GM12878 (cell line): ENCODE results near the gene C1orf141. TPM values are rescaled to one million over a fixed set of nuclear protein-coding genes. Genes with fewer than 3 reads are reported as not detected.

Source experiments
- ATAC-seq: fragments of 200-7000 bp; cut with Tn5 transposase; 3 replicates; pipeline ENCODE4 v1.9.1; 2020; ENCODE audit warnings: mild to moderate bottlenecking, moderate library complexity
- BruUV-seq: library from RNA; stranded (reverse); fragments of 400-500 nt; replicated peaks from 2 replicates; lab custom pipeline; 2021; lab: Mats Ljungman, UMichigan
- CTCF ChIA-PET: fragments of 300-600 bp; sonication (Branson Sonifier 250); formaldehyde crosslinking; extraction: SDS; loops from one replicate; lab custom pipeline; 2021; ENCODE audit warnings: inconsistent platforms; lab: Yijun Ruan, JAX
- POLR2A ChIA-PET: fragments of 350-600 bp; formaldehyde crosslinking; extraction: SDS; loops from one replicate; lab custom pipeline; 2021; ENCODE audit warnings: inconsistent platforms; lab: Charles Lee
- RAD21 ChIA-PET: fragments of 300-600 bp; sonication (Branson Sonifier 250); formaldehyde crosslinking; loops from one replicate; lab custom pipeline; 2023; ENCODE audit warnings: antibody characterized with exemption; ENCODE audit not compliant: unreplicated experiment; lab: Charles Lee
- SMC1A ChIA-PET: fragments of 300-600 bp; sonication (Branson Sonifier 250); formaldehyde crosslinking; loops from one replicate; lab custom pipeline; 2023; ENCODE audit not compliant: unreplicated experiment, uncharacterized antibody; lab: Charles Lee
- DNase-seq: peaks from one replicate; pipeline ENCODE4 v3.0.0-alpha.2; 2011; ENCODE audit warnings: low read depth, low spot score
- FAIRE-seq: peaks from 3 replicates; lab custom pipeline; 2011; peaks lifted over from hg19 to GRCh38; lab: Jason Lieb, UNC
- H2AFZ ChIP-seq: 2 replicates; pipeline ENCODE4 v1.6.0; 2011; ENCODE audit warnings: low read depth, low read length, control low read depth; ENCODE audit not compliant: control insufficient read depth
- H3K27ac ChIP-seq: 2 replicates; pipeline ENCODE4 v1.5.1; 2011; ENCODE audit warnings: control low read depth; ENCODE audit not compliant: control insufficient read depth, insufficient read depth
- H3K27me3 ChIP-seq, 2 experiments: replicated peaks in 1 of 2; 2 replicates each; pipeline versions ENCODE4 v1.6.0 to v1.6.1; 2011; ENCODE audit warnings: low read length in 1 of 2; ENCODE audit not compliant: control insufficient read depth in 2 of 2, insufficient read depth in 2 of 2
- H3K36me3 ChIP-seq, 2 experiments: 2 replicates each; pipeline ENCODE4 v1.5.1; 2011; ENCODE audit warnings: low read length in 1 of 2; ENCODE audit not compliant: control insufficient read depth in 2 of 2, insufficient read depth in 2 of 2
- H3K4me1 ChIP-seq: 2 replicates; pipeline ENCODE4 v1.6.1; 2011; ENCODE audit warnings: mild to moderate bottlenecking, low read length, moderate library complexity, mixed read lengths; ENCODE audit not compliant: control insufficient read depth, insufficient read depth
- H3K4me2 ChIP-seq: 2 replicates; pipeline ENCODE4 v1.6.0; 2011; ENCODE audit warnings: control low read depth; ENCODE audit not compliant: control insufficient read depth, insufficient read depth
- H3K4me3 ChIP-seq: fragments of 200-600 bp; sonication (generic); 2 replicates; pipeline ENCODE4 v1.5.1; 2016
- H3K79me2 ChIP-seq: 2 replicates; pipeline ENCODE4 v1.6.0; 2011; ENCODE audit warnings: low read length; ENCODE audit not compliant: control insufficient read depth, insufficient read depth
- H3K9ac ChIP-seq: 2 replicates; pipeline ENCODE4 v1.8.0; 2011; ENCODE audit warnings: low read length, control low read depth, mixed read lengths; ENCODE audit not compliant: control insufficient read depth, insufficient read depth
- H3K9me3 ChIP-seq: replicated peaks from 3 replicates; pipeline ENCODE4 v1.5.1; 2011; ENCODE audit warnings: mild to moderate bottlenecking, low read length; ENCODE audit not compliant: control insufficient read depth, insufficient read depth
- H4K20me1 ChIP-seq: 2 replicates; pipeline ENCODE4 v1.6.0; 2011; ENCODE audit not compliant: control insufficient read depth, insufficient read depth
- BRCA1 ChIP-seq: IDR thresholded peaks from 2 replicates; pipeline ENCODE4 v1.6.1; 2011; ENCODE audit warnings: low read depth, low read length, improper control_type of control experiment
- CBX5 ChIP-seq: sonication (generic); IDR thresholded peaks from 2 replicates; pipeline ENCODE4 v1.6.1; 2016; ENCODE audit warnings: low read depth, moderate library complexity, mild to moderate bottlenecking, inconsistent platforms
- HDAC6 ChIP-seq: fragments of 200-600 bp; sonication (generic); IDR thresholded peaks from one replicate; pipeline ENCODE4 v1.8.0; 2017; ENCODE audit warnings: antibody characterized with exemption; ENCODE audit not compliant: unreplicated experiment
- IKZF2 ChIP-seq, 2 experiments: fragments of 450-650 bp; IDR thresholded peaks; 2 replicates each; pipeline ENCODE4 v1.6.1; 2017; ENCODE audit warnings: mild to moderate bottlenecking in 2 of 2, moderate library complexity in 2 of 2
- JUNB ChIP-seq: IDR thresholded peaks from 2 replicates; pipeline ENCODE4 v1.6.1; 2016; ENCODE audit warnings: antibody characterized with exemption, mild to moderate bottlenecking
- JUND ChIP-seq: IDR thresholded peaks from 2 replicates; pipeline ENCODE4 v1.6.1; 2012; ENCODE audit warnings: low read depth, mild to moderate bottlenecking, low read length, improper control_type of control experiment, moderate library complexity
- RELB ChIP-seq: fragments of 450-650 bp; IDR thresholded peaks from 2 replicates; pipeline ENCODE4 v1.6.1; 2017; ENCODE audit warnings: low read depth, mild to moderate bottlenecking, moderate library complexity
- SIX5 ChIP-seq: IDR thresholded peaks from 2 replicates; pipeline ENCODE4 v1.6.1; 2011; ENCODE audit warnings: mild to moderate bottlenecking, low read depth, low read length, moderate library complexity; ENCODE audit not compliant: severe bottlenecking
- SP1 ChIP-seq: IDR thresholded peaks from one replicate; pipeline ENCODE4 v1.6.1; 2011; ENCODE audit warnings: low read depth, low read length
- WRNIP1 ChIP-seq: IDR thresholded peaks from 2 replicates; pipeline ENCODE4 v1.6.1; 2011; ENCODE audit warnings: low read depth, low read length, improper control_type of control experiment, borderline replicate concordance
- ZNF622 ChIP-seq: fragments of 450-650 bp; IDR thresholded peaks from 2 replicates; pipeline ENCODE4 v1.6.1; 2017; ENCODE audit warnings: mild to moderate bottlenecking, inconsistent platforms
- WGBS: methylation state at CpG from one replicate; pipeline ENCODE4 v1.1.6; 2016; ENCODE audit warnings: low lambda C conversion rate; ENCODE audit not compliant: insufficient replicate concordance, insufficient coverage; ENCODE audit errors: missing lambda C conversion rate; 5-methylcytosine and 5-hydroxymethylcytosine counted together
- in situ Hi-C: fragments of 300-500 bp; cut with MboI; formaldehyde crosslinking; loops from 9 replicates; pipeline ENCODE4 v1.14.3; 2018; ENCODE audit warnings: mixed read lengths
- intact Hi-C: fragments of 100-400 bp; cut with micrococcal nuclease; formaldehyde crosslinking; loops from one replicate; pipeline ENCODE4 v1.14.2; 2022; ENCODE audit not compliant: unreplicated experiment
- polyA plus RNA-seq, 11 experiments: library from polyadenylated mRNA; depleted of rRNA in 4 of 11; unstranded in 6 of 11; stranded (reverse) in 5 of 11; fragments of >200 nt; fragmentation: Nextera tagmentation in 4 of 11; fragmentation: Illumina TruSeq in 1 of 11; extraction: Ambion mirVana in 4 of 11; extraction: Trizol in 1 of 11; gene quantifications; 1 replicate in 1 of 11; 2 replicates in 10 of 11; pipeline versions ENCODE4 v1.2.1 to v1.2.3, GENCODE V29; 2011 to 2016; ENCODE audit warnings: inconsistent platforms in 2 of 11, missing spikeins in 2 of 11, low read depth in 1 of 11
- total RNA-seq, 4 experiments: library from RNA; depleted of rRNA in 3 of 4; stranded (reverse); fragments of >200 nt in 3 of 4; fragmentation: Illumina TruSeq in 1 of 4; extraction: Trizol in 1 of 4; gene quantifications; 2 replicates each; pipeline versions ENCODE4 v1.2.1 to v1.2.3, GENCODE V29; 2013 to 2021
- TF ChIP-seq, protein P1 (sequence below): fragments of 450-650 bp; IDR thresholded peaks from 2 replicates; pipeline ENCODE4 v1.6.1; 2018; ENCODE audit warnings: mild to moderate bottlenecking, low read depth, moderate library complexity; ENCODE audit not compliant: partially characterized antibody

The C1orf141 gene
- total and polyA plus RNA-seq, 10 of the 15 experiments (the other 5 are each of a cell fraction or from before 2014, with no cell fraction given), result not detected

GRCh38 chr1:67058761-67059160, 76.0 kb downstream of the C1orf141 start:
- ChIA-PET RAD21 (interaction anchor here (0.5 kb wide), 1 partner anchor 152 kb away, joined by 3 read pairs; no protein-coding TSS in a partner anchor), SMC1A (no interaction called here), CTCF (interaction anchor here (1.2 kb wide), 1 partner anchor 90 kb away, joined by 4 read pairs; no protein-coding TSS in a partner anchor), POLR2A (no interaction called here)
- TF ChIP-seq JUNB, result no peak
- no peak for TF ChIP-seq IKZF2 (IDR thresholded peaks at IDR 0.05)
- no peak for TF ChIP-seq RELB
- TF ChIP-seq BRCA1, result no peak
- no peak for TF ChIP-seq WRNIP1
- TF ChIP-seq ZNF622, result no peak
- TF ChIP-seq JUND, result no peak
- TF ChIP-seq, protein P1, sequence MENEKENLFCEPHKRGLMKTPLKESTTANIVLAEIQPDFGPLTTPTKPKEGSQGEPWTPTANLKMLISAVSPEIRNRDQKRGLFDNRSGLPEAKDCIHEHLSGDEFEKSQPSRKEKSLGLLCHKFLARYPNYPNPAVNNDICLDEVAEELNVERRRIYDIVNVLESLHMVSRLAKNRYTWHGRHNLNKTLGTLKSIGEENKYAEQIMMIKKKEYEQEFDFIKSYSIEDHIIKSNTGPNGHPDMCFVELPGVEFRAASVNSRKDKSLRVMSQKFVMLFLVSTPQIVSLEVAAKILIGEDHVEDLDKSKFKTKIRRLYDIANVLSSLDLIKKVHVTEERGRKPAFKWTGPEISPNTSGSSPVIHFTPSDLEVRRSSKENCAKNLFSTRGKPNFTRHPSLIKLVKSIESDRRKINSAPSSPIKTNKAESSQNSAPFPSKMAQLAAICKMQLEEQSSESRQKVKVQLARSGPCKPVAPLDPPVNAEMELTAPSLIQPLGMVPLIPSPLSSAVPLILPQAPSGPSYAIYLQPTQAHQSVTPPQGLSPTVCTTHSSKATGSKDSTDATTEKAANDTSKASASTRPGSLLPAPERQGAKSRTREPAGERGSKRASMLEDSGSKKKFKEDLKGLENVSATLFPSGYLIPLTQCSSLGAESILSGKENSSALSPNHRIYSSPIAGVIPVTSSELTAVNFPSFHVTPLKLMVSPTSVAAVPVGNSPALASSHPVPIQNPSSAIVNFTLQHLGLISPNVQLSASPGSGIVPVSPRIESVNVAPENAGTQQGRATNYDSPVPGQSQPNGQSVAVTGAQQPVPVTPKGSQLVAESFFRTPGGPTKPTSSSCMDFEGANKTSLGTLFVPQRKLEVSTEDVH, result no peak
- TF ChIP-seq HDAC6, result no peak
- no peak for TF ChIP-seq CBX5
- no peak for TF ChIP-seq SIX5
- no peak for TF ChIP-seq SP1
- Histone ChIP-seq H3K4me3 (no peak overlapping the region), H3K79me2 (no peaks in the 10 kb centered on the region), H3K27me3 (no peaks in the 10 kb centered on the region; a peak in 1 of 4 replicates), H3K4me1 (no peaks in the 10 kb centered on the region), H3K4me2 (no peak overlapping the region), H3K27ac (no peak overlapping the region), H2AFZ (no peak overlapping the region), H4K20me1 (no peaks in the 10 kb centered on the region), H3K9me3 (no peaks in the 10 kb centered on the region), H3K36me3 (no peaks in the 10 kb centered on the region), H3K9ac (no peak overlapping the region)
- intact Hi-C loops, result no loop called here
- FAIRE-seq (no peak), ATAC-seq (no peak), DNase-seq (no peak)
- in situ Hi-C loops, result no loop called here
- no TSS peak for BruUV-seq
- 0% methylated on average over 3 of the region's 3 CpGs for WGBS
